ENCODE results near the gene ICOSLG. TPM values are rescaled to one million over a fixed set of nuclear protein-coding genes. Genes with fewer than 3 reads are reported as not detected.
A peak's percentile ranks its signal among the peaks of the same experiment; 100 is the strongest.
"Not testable (repeated sequence)": the region's sequence is repeated elsewhere in the genome, so short reads cannot be mapped to it uniquely, and the experiment has no call there.

ICOSLG gene
- total and polyA plus RNA-seq, 4 donors = 1.6 to 4.0 (median 2.7) TPM

GRCh38 chr21:44243980-44244379, 3.2 kb upstream of the ICOSLG start:
- not testable (repeated sequence) for ATAC-seq (ENCODE audit: insufficient read depth, low FRiP score); DNase-seq; H3K36me3 ChIP-seq (ENCODE audit: control insufficient read depth in 4 of 4, insufficient read depth in 4 of 4, low read length in 4 of 4); H3K9me3 ChIP-seq (ENCODE audit: control insufficient read depth in 4 of 4, insufficient read depth in 3 of 4, low read length in 3 of 4); H3K9ac ChIP-seq (ENCODE audit: insufficient read depth in 1 of 2, low read length in 2 of 2); H3K27me3 ChIP-seq (ENCODE audit: control insufficient read depth in 3 of 3, insufficient read depth in 3 of 3, low read length in 2 of 3); H3K27ac ChIP-seq (ENCODE audit: low read depth in 1 of 2, low read length in 1 of 2); H3K4me1 ChIP-seq (ENCODE audit: control insufficient read depth in 5 of 5, insufficient read depth in 5 of 5, low read length in 5 of 5); H3K4me3 ChIP-seq
- no CpG with 5 or more reads among the region's 15 CpGs for WGBS, 2 donors

- H3K9me3 ChIP-seq (ENCODE audit: control insufficient read depth in 4 of 4, insufficient read depth in 3 of 4, low read length in 3 of 4); H3K27ac ChIP-seq (ENCODE audit: low read depth in 1 of 2, low read length in 1 of 2); H3K4me3 ChIP-seq; H3K36me3 ChIP-seq (ENCODE audit: control insufficient read depth in 4 of 4, insufficient read depth in 4 of 4, low read length in 4 of 4); H3K9ac ChIP-seq (ENCODE audit: insufficient read depth in 1 of 2, low read length in 2 of 2); DNase-seq; H3K27me3 ChIP-seq (ENCODE audit: control insufficient read depth in 3 of 3, insufficient read depth in 3 of 3, low read length in 2 of 3); H3K4me1 ChIP-seq (ENCODE audit: control insufficient read depth in 5 of 5, insufficient read depth in 5 of 5, low read length in 5 of 5): not testable (repeated sequence)
- no CpG with 5 or more reads among the region's 27 CpGs for WGBS, 2 donors
- peak; percentile 25 for ATAC-seq (ENCODE audit: insufficient read depth, low FRiP score)
Observed at GRCh38 chr21:44241281-44241680, 538 bp upstream of the ICOSLG start.

GRCh38 chr21:44240353-44240752, 390 bp downstream of the ICOSLG start:
- no CpG with 5 or more reads among the region's 46 CpGs for WGBS, 2 donors
- H3K36me3 ChIP-seq (ENCODE audit: control insufficient read depth in 4 of 4, insufficient read depth in 4 of 4, low read length in 4 of 4); DNase-seq; H3K9me3 ChIP-seq (ENCODE audit: control insufficient read depth in 4 of 4, insufficient read depth in 3 of 4, low read length in 3 of 4); H3K9ac ChIP-seq (ENCODE audit: insufficient read depth in 1 of 2, low read length in 2 of 2); H3K27ac ChIP-seq (ENCODE audit: low read depth in 1 of 2, low read length in 1 of 2); H3K4me3 ChIP-seq; H3K4me1 ChIP-seq (ENCODE audit: control insufficient read depth in 5 of 5, insufficient read depth in 5 of 5, low read length in 5 of 5); H3K27me3 ChIP-seq (ENCODE audit: control insufficient read depth in 3 of 3, insufficient read depth in 3 of 3, low read length in 2 of 3): not testable (repeated sequence)
- peak; percentile 19 for ATAC-seq (ENCODE audit: insufficient read depth, low FRiP score)

GRCh38 chr21:44229561-44229960, 11.2 kb downstream of the ICOSLG start:
- H3K9ac ChIP-seq (ENCODE audit: insufficient read depth in 1 of 2, low read length in 2 of 2); H3K27ac ChIP-seq (ENCODE audit: low read depth in 1 of 2, low read length in 1 of 2); ATAC-seq (ENCODE audit: insufficient read depth, low FRiP score); H3K4me1 ChIP-seq (ENCODE audit: control insufficient read depth in 5 of 5, insufficient read depth in 5 of 5, low read length in 5 of 5); H3K9me3 ChIP-seq (ENCODE audit: control insufficient read depth in 4 of 4, insufficient read depth in 3 of 4, low read length in 3 of 4); H3K36me3 ChIP-seq (ENCODE audit: control insufficient read depth in 4 of 4, insufficient read depth in 4 of 4, low read length in 4 of 4); DNase-seq; H3K27me3 ChIP-seq (ENCODE audit: control insufficient read depth in 3 of 3, insufficient read depth in 3 of 3, low read length in 2 of 3); H3K4me3 ChIP-seq: not testable (repeated sequence)
- WGBS, 2 donors = 91 to 94% methylated on average over 10 to 20 of the region's 22 CpGs

GRCh38 chr21:44228109-44228508, 12.6 kb downstream of the ICOSLG start:
- WGBS, 2 donors = no CpG with 5 or more reads among the region's 13 CpGs
- not testable (repeated sequence) for ATAC-seq (ENCODE audit: insufficient read depth, low FRiP score); H3K9ac ChIP-seq (ENCODE audit: insufficient read depth in 1 of 2, low read length in 2 of 2)

GRCh38 chr21:44227614-44228013, 13.1 kb downstream of the ICOSLG start:
- DNase-seq; H3K4me1 ChIP-seq (ENCODE audit: control insufficient read depth in 5 of 5, insufficient read depth in 5 of 5, low read length in 5 of 5); H3K9me3 ChIP-seq (ENCODE audit: control insufficient read depth in 4 of 4, insufficient read depth in 3 of 4, low read length in 3 of 4); H3K27me3 ChIP-seq (ENCODE audit: control insufficient read depth in 3 of 3, insufficient read depth in 3 of 3, low read length in 2 of 3); H3K4me3 ChIP-seq; H3K9ac ChIP-seq (ENCODE audit: insufficient read depth in 1 of 2, low read length in 2 of 2); H3K27ac ChIP-seq (ENCODE audit: low read depth in 1 of 2, low read length in 1 of 2); ATAC-seq (ENCODE audit: insufficient read depth, low FRiP score); H3K36me3 ChIP-seq (ENCODE audit: control insufficient read depth in 4 of 4, insufficient read depth in 4 of 4, low read length in 4 of 4): not testable (repeated sequence)
- 90 to 98% methylated on average over 2 to 5 of the region's 9 CpGs for WGBS, 2 donors

More at GRCh38 chr21:44228109-44228508, 12.6 kb downstream of the ICOSLG start:
- not testable (repeated sequence) for H3K4me1 ChIP-seq (ENCODE audit: control insufficient read depth in 5 of 5, insufficient read depth in 5 of 5, low read length in 5 of 5); DNase-seq; H3K27me3 ChIP-seq (ENCODE audit: control insufficient read depth in 3 of 3, insufficient read depth in 3 of 3, low read length in 2 of 3); H3K36me3 ChIP-seq (ENCODE audit: control insufficient read depth in 4 of 4, insufficient read depth in 4 of 4, low read length in 4 of 4); H3K4me3 ChIP-seq; H3K27ac ChIP-seq (ENCODE audit: low read depth in 1 of 2, low read length in 1 of 2); H3K9me3 ChIP-seq (ENCODE audit: control insufficient read depth in 4 of 4, insufficient read depth in 3 of 4, low read length in 3 of 4)

- H3K4me1 ChIP-seq (ENCODE audit: control insufficient read depth in 5 of 5, insufficient read depth in 5 of 5, low read length in 5 of 5); H3K9me3 ChIP-seq (ENCODE audit: control insufficient read depth in 4 of 4, insufficient read depth in 3 of 4, low read length in 3 of 4); H3K27me3 ChIP-seq (ENCODE audit: control insufficient read depth in 3 of 3, insufficient read depth in 3 of 3, low read length in 2 of 3); H3K9ac ChIP-seq (ENCODE audit: insufficient read depth in 1 of 2, low read length in 2 of 2); ATAC-seq (ENCODE audit: insufficient read depth, low FRiP score); H3K36me3 ChIP-seq (ENCODE audit: control insufficient read depth in 4 of 4, insufficient read depth in 4 of 4, low read length in 4 of 4); H3K4me3 ChIP-seq; H3K27ac ChIP-seq (ENCODE audit: low read depth in 1 of 2, low read length in 1 of 2); DNase-seq: not testable (repeated sequence)
- WGBS, 2 donors = 100% methylated on average over 1 of the region's 6 CpGs; no CpG with 5 or more reads in 1 of the 2 donors
Observed at GRCh38 chr21:44225605-44226004, 15.1 kb downstream of the ICOSLG start.

- not testable (repeated sequence) for ATAC-seq (ENCODE audit: insufficient read depth, low FRiP score); H3K4me1 ChIP-seq (ENCODE audit: control insufficient read depth in 5 of 5, insufficient read depth in 5 of 5, low read length in 5 of 5); H3K9me3 ChIP-seq (ENCODE audit: control insufficient read depth in 4 of 4, insufficient read depth in 3 of 4, low read length in 3 of 4); H3K36me3 ChIP-seq (ENCODE audit: control insufficient read depth in 4 of 4, insufficient read depth in 4 of 4, low read length in 4 of 4); H3K27me3 ChIP-seq (ENCODE audit: control insufficient read depth in 3 of 3, insufficient read depth in 3 of 3, low read length in 2 of 3); DNase-seq; H3K9ac ChIP-seq (ENCODE audit: insufficient read depth in 1 of 2, low read length in 2 of 2); H3K4me3 ChIP-seq; H3K27ac ChIP-seq (ENCODE audit: low read depth in 1 of 2, low read length in 1 of 2)
- WGBS, 2 donors = no CpG with 5 or more reads among the region's 5 CpGs
Observed at GRCh38 chr21:44223334-44223733, 17.4 kb downstream of the ICOSLG start.

- not testable (repeated sequence) for H3K36me3 ChIP-seq (ENCODE audit: control insufficient read depth in 4 of 4, insufficient read depth in 4 of 4, low read length in 4 of 4); H3K4me1 ChIP-seq (ENCODE audit: control insufficient read depth in 5 of 5, insufficient read depth in 5 of 5, low read length in 5 of 5); H3K9me3 ChIP-seq (ENCODE audit: control insufficient read depth in 4 of 4, insufficient read depth in 3 of 4, low read length in 3 of 4); H3K27ac ChIP-seq (ENCODE audit: low read depth in 1 of 2, low read length in 1 of 2); H3K4me3 ChIP-seq; DNase-seq; H3K9ac ChIP-seq (ENCODE audit: insufficient read depth in 1 of 2, low read length in 2 of 2); ATAC-seq (ENCODE audit: insufficient read depth, low FRiP score); H3K27me3 ChIP-seq (ENCODE audit: control insufficient read depth in 3 of 3, insufficient read depth in 3 of 3, low read length in 2 of 3)
- no CpG with 5 or more reads among the region's 18 CpGs for WGBS, 2 donors
Observed at GRCh38 chr21:44220674-44221073, 20.1 kb downstream of the ICOSLG start.

Data from lung (tissue), 10 donors.